ENCODE measurements around the gene ACD. TPM values are rescaled to one million over a fixed set of nuclear protein-coding genes. Genes with fewer than 3 reads are reported as not detected.

Gene ACD
- total and polyA plus RNA-seq, 9 of the 15 experiments (the other 6 are each of a cell fraction or from before 2014, with no cell fraction given): 4.2 to 47.4 (median 19.2) TPM

GRCh38 chr16:67655363-67655762 is 4.7 kb downstream of the ACD start:
- Histone ChIP-seq H3K27ac (ENCODE audit: extremely low read depth, low read depth, low read length) (no peak overlapping the region), H3K9me3 (replicated peaks; ENCODE audit: control insufficient read depth, insufficient read depth, low read depth, low read length) (no peaks in the 10 kb centered on the region), H3K9me1 (ENCODE audit: control insufficient read depth, insufficient read depth, low read length) (no peaks in the 10 kb centered on the region), H2AFZ (ENCODE audit: low read depth, low read length) (no peak overlapping the region), H3K27me3 (ENCODE audit: control insufficient read depth in 2 of 2, insufficient read depth in 2 of 2, low read length in 2 of 2) (peaks cover 0 to 32% of the 10 kb centered on the region in 2 experiments; a peak in 2 of 5 replicates), H4K20me1 (replicated peaks; ENCODE audit: control insufficient read depth, insufficient read depth, low read length) (peaks cover 21% of the 10 kb centered on the region; the same call in 1 of the 2 replicates), H3K79me2 (ENCODE audit: control insufficient read depth, insufficient read depth, low read length) (peaks cover 14% of the 10 kb centered on the region), H3K36me3 (ENCODE audit: control insufficient read depth, insufficient read depth, low read length) (peaks cover 16% of the 10 kb centered on the region), H3K9ac (ENCODE audit: insufficient read depth in 1 of 2, low read depth in 2 of 2, low read length in 2 of 2) (peak overlapping the region in 1 of 2 experiments; percentile 22; a peak in 1 of 4 replicates), H3K4me3 (no peak overlapping the region), H3K4me2 (ENCODE audit: insufficient read depth, low read length) (no peak overlapping the region), H3K4me1 (replicated peaks in 1 of 2; ENCODE audit: control insufficient read depth in 2 of 2, insufficient read depth in 2 of 2, low read length in 2 of 2) (peaks cover 4 to 49% of the 10 kb centered on the region in 2 experiments)
- no peak for DNase-seq (ENCODE audit: extremely low read depth in 1 of 4, low spot score in 3 of 4)
- POLR2A ChIA-PET: interaction anchor here (0.5 kb wide), 1 partner anchor 237 kb away, joined by 3 read pairs; no protein-coding TSS in a partner anchor
- FAIRE-seq: no peak
- ATAC-seq: no peak
- WGBS (ENCODE audit: insufficient coverage, low coverage, missing lambda C conversion rate): 32% methylated on average over 4 of the region's 4 CpGs
- in situ Hi-C loops (cut with MboI): no loop called here
- CTCF ChIA-PET (ENCODE audit: low intra/inter-chr PET ratio): no interaction called here
- no TSS peak for BruUV-seq (replicated peaks)
- intact Hi-C loops (cut with micrococcal nuclease): no loop called here
- TF ChIP-seq MBD1 (CRISPR knock-in tag; IDR thresholded peaks at IDR 0.05) (no peak), THAP7 (CRISPR knock-in tag; IDR thresholded peaks at IDR 0.05) (no peak), NEUROD1 (IDR thresholded peaks at IDR 0.05; ENCODE audit: borderline replicate concordance, low read depth, low read length, partially characterized antibody) (no peak), HIVEP1 (CRISPR knock-in tag; IDR thresholded peaks at IDR 0.05) (no peak), KAT2B (IDR thresholded peaks at IDR 0.05; ENCODE audit: low read depth, low read length) (no peak), FOXJ3 (CRISPR knock-in tag; IDR thresholded peaks at IDR 0.05) (no peak), HMGXB4 (CRISPR knock-in tag; IDR thresholded peaks at IDR 0.05) (no peak), TRIM25 (IDR thresholded peaks at IDR 0.05; ENCODE audit: borderline replicate concordance) (no peak), SNIP1 (IDR thresholded peaks at IDR 0.05; ENCODE audit: low read depth) (no peak), PRPF4 (IDR thresholded peaks at IDR 0.05; ENCODE audit: insufficient read depth, low read depth, low read length, poor library complexity, severe bottlenecking) (no peak), GATA2 (CRISPR knock-in tag; IDR thresholded peaks at IDR 0.05) (no peak), E2F6 (IDR thresholded peaks at IDR 0.05; ENCODE audit: borderline replicate concordance in 1 of 2, extremely low read depth in 1 of 2, insufficient read depth in 1 of 2, insufficient read length in 1 of 2, low read depth in 1 of 2, low read length in 1 of 2, poor library complexity in 1 of 2, severe bottlenecking in 1 of 2) (no peak), ATF3 (IDR thresholded peaks at IDR 0.05) (no peak), ATF3 (CRISPR knock-in tag; conservative IDR thresholded peaks at IDR 0.05) (no peak)

Data from K562 (cell line).